ENCODE data around the gene DPYSL3. TPM values are rescaled to one million over a fixed set of nuclear protein-coding genes. Genes with fewer than 3 reads are reported as not detected.

The DPYSL3 gene
- total and polyA plus RNA-seq, 4 donors = 0.35 to 3.6 (median 1.7) TPM

- H3K4me1 ChIP-seq (ENCODE audit: control insufficient read depth in 4 of 4, insufficient read depth in 4 of 4, low read length in 3 of 4) = no peaks in the 10 kb centered on the region
- no peaks in the 10 kb centered on the region for H3K36me3 ChIP-seq (ENCODE audit: control insufficient read depth in 4 of 4, insufficient read depth in 3 of 4, low read depth in 1 of 4, low read length in 3 of 4)
- no peak overlapping the region for H3K4me3 ChIP-seq (ENCODE audit: low read depth in 1 of 3, low read length in 3 of 3)
- H3K9ac ChIP-seq (ENCODE audit: low read depth in 1 of 2, low read length in 2 of 2) = no peak overlapping the region
- no peaks in the 10 kb centered on the region for H3K27me3 ChIP-seq (ENCODE audit: control insufficient read depth in 4 of 4, insufficient read depth in 4 of 4, low read length in 3 of 4)
- H3K27ac ChIP-seq (ENCODE audit: low read depth in 1 of 2, low read length in 2 of 2) = no peak overlapping the region
- TF ChIP-seq TAF1 (conservative IDR thresholded peaks at IDR 0.05) (no peak), CTCF (IDR thresholded peaks at IDR 0.05; ENCODE audit: low read depth, low read length, missing input control) (no peak), MAX (IDR thresholded peaks at IDR 0.05) (no peak), RXRA (IDR thresholded peaks at IDR 0.05) (no peak), GABPA (IDR thresholded peaks at IDR 0.05 in 1 of 2, conservative IDR thresholded peaks at IDR 0.05 in 1 of 2) (no peak), RAD21 (IDR thresholded peaks at IDR 0.05) (no peak), YY1 (IDR thresholded peaks at IDR 0.05) (no peak), HNF4A (conservative IDR thresholded peaks at IDR 0.05) (no peak), NR2F2 (IDR thresholded peaks at IDR 0.05) (no peak), EGR1 (IDR thresholded peaks at IDR 0.05; ENCODE audit: low read depth in 2 of 2) (no peak), JUND (IDR thresholded peaks at IDR 0.05) (no peak), ZBTB33 (IDR thresholded peaks at IDR 0.05) (no peak), SP1 (IDR thresholded peaks at IDR 0.05) (no peak), FOXA1 (IDR thresholded peaks at IDR 0.05) (no peak), REST (IDR thresholded peaks at IDR 0.05) (no peak), ATF3 (IDR thresholded peaks at IDR 0.05) (no peak), FOXA2 (IDR thresholded peaks at IDR 0.05) (no peak)
- no peaks in the 10 kb centered on the region for H3K9me3 ChIP-seq (ENCODE audit: control insufficient read depth in 4 of 4, low read length in 3 of 4)
- 82% methylated on average over 2 of the region's 2 CpGs for WGBS
- no peak for DNase-seq (ENCODE audit: low spot score)
Observed at GRCh38 chr5:147418613-147419012, 91.3 kb downstream of the DPYSL3 start.

Measured in liver (tissue), 9 donors.